Measurements from ENCODE around the gene TSHZ1. TPM values are rescaled to one million over a fixed set of nuclear protein-coding genes. Genes with fewer than 3 reads are reported as not detected.

TSHZ1 gene
- total and polyA plus RNA-seq, 2 of the 8 experiments (the other 6 are each of a cell fraction or from before 2014, with no cell fraction given), result 0.03 to 0.32 TPM

DNA sequence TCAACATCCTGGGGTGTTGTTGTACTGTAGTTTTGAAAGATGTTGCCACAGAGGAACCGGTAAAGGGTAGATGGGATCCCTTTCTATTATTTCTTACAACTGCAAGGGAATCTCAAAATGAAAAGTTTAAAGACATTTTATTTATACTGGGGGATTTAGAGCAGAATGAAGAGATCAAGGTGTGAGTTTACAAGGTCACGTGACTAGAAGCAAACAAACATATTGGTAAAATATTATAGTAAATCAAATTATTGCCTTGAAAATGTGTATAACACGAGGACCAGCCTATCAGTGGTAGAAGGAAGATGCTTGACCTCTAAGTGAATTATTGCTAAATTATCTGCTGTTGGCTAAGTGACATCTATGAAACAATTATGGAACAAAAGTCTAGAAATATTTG lies 119.7 kb downstream of the TSHZ1 start:
- Histone ChIP-seq H3K23me2 (ENCODE audit: low read depth, low read length) (no peaks in the 10 kb centered on the region), H3K27ac (ENCODE audit: low read depth, low read length) (no peak overlapping the region), H2BK120ac (replicated peaks; ENCODE audit: low read depth, low read length) (no peak overlapping the region), H3K4me1 (replicated peaks in 1 of 4; ENCODE audit: control insufficient read depth in 3 of 4, insufficient read depth in 4 of 4, low read length in 3 of 4) (no peaks in the 10 kb centered on the region), H3K4ac (replicated peaks; ENCODE audit: insufficient read length, low read depth, low read length) (no peak overlapping the region), H3K79me1 (ENCODE audit: low read depth, low read length) (no peaks in the 10 kb centered on the region), H2BK20ac (ENCODE audit: low read length) (no peak overlapping the region), H3K18ac (ENCODE audit: extremely low read depth, low read length) (no peak overlapping the region), H4K20me1 (replicated peaks in 1 of 2; ENCODE audit: control insufficient read depth in 1 of 2, insufficient read depth in 2 of 2, low read length in 2 of 2) (no peaks in the 10 kb centered on the region), H2AFZ (ENCODE audit: low read length) (no peak overlapping the region), H2AK5ac (ENCODE audit: low read depth, low read length) (no peak overlapping the region), H3K27me3 (replicated peaks in 1 of 4; ENCODE audit: control insufficient read depth in 3 of 4, extremely low read depth in 1 of 4, insufficient read depth in 3 of 4, low read length in 3 of 4) (no peaks in the 10 kb centered on the region), H3K9ac (replicated peaks in 1 of 4; ENCODE audit: extremely low read depth in 1 of 4, low read depth in 3 of 4, low read length in 3 of 4) (no peak overlapping the region), H2BK15ac (ENCODE audit: low read length) (no peak overlapping the region), H4K91ac (replicated peaks; ENCODE audit: insufficient read length, low read length) (no peak overlapping the region), H2BK5ac (ENCODE audit: low read depth, low read length) (no peak overlapping the region), H3K4me3 (ENCODE audit: extremely low read depth in 1 of 4, insufficient read depth in 2 of 4, low read depth in 3 of 4, low read length in 4 of 4) (no peak overlapping the region), H3K23ac (ENCODE audit: insufficient read length) (no peak overlapping the region), H3K14ac (ENCODE audit: insufficient read length) (no peak overlapping the region), H3K79me2 (ENCODE audit: control insufficient read depth in 1 of 2, insufficient read depth in 2 of 2, low read length in 2 of 2) (no peaks in the 10 kb centered on the region), H2BK12ac (ENCODE audit: low read depth, low read length) (no peak overlapping the region), H3K56ac (replicated peaks; ENCODE audit: insufficient read length, low read depth, low read length) (no peak overlapping the region), H4K5ac (ENCODE audit: insufficient read length, low read depth, low read length) (no peak overlapping the region), H3K4me2 (ENCODE audit: insufficient read depth in 1 of 2, low read depth in 2 of 2, low read length in 2 of 2) (no peak overlapping the region), H3K9me3 (ENCODE audit: insufficient read depth in 2 of 2, low read depth in 1 of 2, low read length in 1 of 2) (peaks cover 0 to 6% of the 10 kb centered on the region in 2 experiments; a peak in 3 of 4 replicates), H3K36me3 (ENCODE audit: control insufficient read depth in 2 of 4, insufficient read depth in 4 of 4, low read length in 3 of 4) (no peaks in the 10 kb centered on the region), H4K8ac (ENCODE audit: extremely low read depth, insufficient read depth, low read length) (no peak overlapping the region)
- WGBS, 2 experiments (ENCODE audit: extremely low coverage in 1 of 2, insufficient coverage in 1 of 2, insufficient read length in 1 of 2, insufficient replicate concordance in 2 of 2, low coverage in 1 of 2, low lambda C conversion rate in 2 of 2, missing lambda C conversion rate in 1 of 2), result 96% methylated on average over 3 of the region's 3 CpGs; no CpG with 5 or more reads in 1 of the 2 experiments
- CTCF ChIA-PET (ENCODE audit: partially characterized antibody), result no interaction called here
- DNase-seq (ENCODE audit: low read depth in 1 of 2, low spot score in 2 of 2), result no peak
- POLR2A ChIA-PET (ENCODE audit: partially characterized antibody), result no interaction called here
- FAIRE-seq, result no peak
- TF ChIP-seq RBBP5 (IDR thresholded peaks at IDR 0.05; ENCODE audit: borderline replicate concordance, low read depth, low read length) (no peak), RFX5 (IDR thresholded peaks at IDR 0.05; ENCODE audit: borderline replicate concordance, low read depth, low read length) (no peak), NRF1 (IDR thresholded peaks at IDR 0.05; ENCODE audit: low read depth, low read length) (no peak), POLR2AphosphoS5 (IDR thresholded peaks at IDR 0.05; ENCODE audit: low read depth, low read length) (no peak), SIX5 (IDR thresholded peaks at IDR 0.05; ENCODE audit: low read depth, low read length) (no peak), NANOG (IDR thresholded peaks at IDR 0.05; ENCODE audit: insufficient read depth, low read depth, low read length, poor library complexity, severe bottlenecking) (no peak), BACH1 (IDR thresholded peaks at IDR 0.05; ENCODE audit: low read length) (no peak), CHD1 (IDR thresholded peaks at IDR 0.05; ENCODE audit: low read depth, low read length) (no peak), TEAD4 (IDR thresholded peaks at IDR 0.05; ENCODE audit: low read depth, low read length) (no peak), ASH2L (IDR thresholded peaks at IDR 0.05; ENCODE audit: low read length) (no peak)
- TF ChIP-seq, protein P1, sequence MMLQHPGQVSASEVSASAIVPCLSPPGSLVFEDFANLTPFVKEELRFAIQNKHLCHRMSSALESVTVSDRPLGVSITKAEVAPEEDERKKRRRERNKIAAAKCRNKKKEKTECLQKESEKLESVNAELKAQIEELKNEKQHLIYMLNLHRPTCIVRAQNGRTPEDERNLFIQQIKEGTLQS (IDR thresholded peaks at IDR 0.05; ENCODE audit: insufficient read depth, low read depth, low read length), result no peak
